HPDE6-E6E7 (cell line): ENCODE data around the gene ITGAL.
A peak's percentile ranks its signal among the peaks of the same experiment; 100 is the strongest.
"Not testable (repeated sequence)": the region's sequence is repeated elsewhere in the genome, so short reads cannot be mapped to it uniquely, and the experiment has no call there.

ENCODE experiments used
- DNase-seq: peaks from one replicate; pipeline ENCODE4 v3.0.0; 2011; ENCODE audit warnings: missing footprints; ENCODE audit errors: extremely low spot score

The ITGAL gene

DNA sequence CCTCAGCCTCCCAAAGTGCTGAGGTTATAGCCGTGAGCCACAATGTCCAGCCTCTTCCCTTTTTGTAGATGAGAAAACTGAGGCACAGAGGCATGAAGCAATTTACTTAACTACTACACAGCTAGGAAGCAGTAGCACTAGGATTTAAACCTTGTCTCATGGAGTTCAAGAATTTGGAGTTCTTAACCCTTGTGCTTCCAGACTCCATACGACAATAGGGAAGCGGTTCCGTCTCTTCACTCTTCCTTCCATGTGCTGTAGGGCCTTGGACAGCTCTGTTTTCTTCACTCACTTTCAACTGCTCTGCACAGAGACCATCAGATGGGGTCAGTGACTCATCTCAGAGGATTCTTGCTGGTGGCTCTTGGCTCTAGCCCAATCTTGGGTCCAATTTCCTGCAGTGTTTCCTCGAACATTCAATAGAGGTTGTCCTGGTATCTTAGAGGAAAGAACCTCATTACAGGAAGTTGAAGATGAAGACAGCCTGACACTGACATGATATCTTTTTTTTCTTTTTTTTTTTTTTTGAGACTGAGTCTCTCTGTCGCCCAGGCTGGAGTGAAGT lies 19.3 kb downstream of the ITGAL start:
- peak; percentile 51 for DNase-seq

DNA sequence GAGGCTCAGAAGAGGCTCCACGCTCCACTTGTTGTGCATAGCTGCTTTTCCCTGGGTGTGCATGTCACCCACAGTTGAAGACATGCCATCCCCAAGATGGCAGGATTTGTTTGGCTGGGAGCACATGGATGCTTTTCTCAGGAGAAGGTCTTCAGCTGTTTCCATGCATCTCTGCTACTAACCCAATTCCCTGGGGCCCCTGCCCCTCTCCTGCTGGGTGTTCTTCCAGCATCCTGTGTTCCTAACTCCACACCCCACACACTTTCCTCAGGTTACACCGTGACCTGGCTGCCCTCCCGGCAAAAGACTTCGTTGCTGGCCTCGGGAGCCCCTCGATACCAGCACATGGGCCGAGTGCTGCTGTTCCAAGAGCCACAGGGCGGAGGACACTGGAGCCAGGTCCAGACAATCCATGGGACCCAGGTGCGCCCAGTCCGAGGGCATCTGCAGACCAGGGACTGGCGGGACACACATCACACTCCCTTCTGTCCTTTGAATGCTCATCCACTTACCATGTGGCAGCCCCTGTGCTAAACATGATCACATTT lies 21.5 kb downstream of the ITGAL start:
- DNase-seq: no peak

DNA sequence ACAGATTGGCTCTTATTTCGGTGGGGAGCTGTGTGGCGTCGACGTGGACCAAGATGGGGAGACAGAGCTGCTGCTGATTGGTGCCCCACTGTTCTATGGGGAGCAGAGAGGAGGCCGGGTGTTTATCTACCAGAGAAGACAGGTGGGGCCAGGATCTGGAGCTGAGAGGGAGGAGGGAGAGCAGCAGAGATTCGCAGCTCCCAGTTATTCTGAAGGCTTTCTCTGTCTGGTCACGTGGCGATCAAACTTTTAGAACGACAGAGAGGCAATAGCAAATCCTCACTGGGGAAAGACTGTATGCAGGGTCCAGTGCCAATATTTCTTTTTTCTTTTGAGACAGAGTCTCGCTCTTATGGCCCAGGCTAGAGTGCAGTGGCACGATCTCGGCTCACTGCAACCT lies 22.2 kb downstream of the ITGAL start:
- DNase-seq: no peak

DNA sequence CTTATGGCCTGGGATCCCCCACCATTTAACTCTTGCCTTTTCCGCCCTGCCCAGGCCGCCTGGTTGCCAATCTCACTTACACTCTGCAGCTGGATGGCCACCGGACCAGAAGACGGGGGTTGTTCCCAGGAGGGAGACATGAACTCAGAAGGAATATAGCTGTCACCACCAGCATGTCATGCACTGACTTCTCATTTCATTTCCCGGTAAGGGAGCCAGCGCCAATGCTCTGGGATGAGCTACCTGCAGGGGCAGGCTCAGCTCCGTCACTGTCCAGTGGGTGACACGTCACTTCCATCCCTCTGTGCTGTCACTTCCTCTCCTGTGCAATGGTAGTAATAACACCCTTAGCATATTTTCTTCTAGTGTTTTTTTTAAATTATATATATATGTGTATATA lies 26.7 kb downstream of the ITGAL start:
- no peak for DNase-seq

DNA sequence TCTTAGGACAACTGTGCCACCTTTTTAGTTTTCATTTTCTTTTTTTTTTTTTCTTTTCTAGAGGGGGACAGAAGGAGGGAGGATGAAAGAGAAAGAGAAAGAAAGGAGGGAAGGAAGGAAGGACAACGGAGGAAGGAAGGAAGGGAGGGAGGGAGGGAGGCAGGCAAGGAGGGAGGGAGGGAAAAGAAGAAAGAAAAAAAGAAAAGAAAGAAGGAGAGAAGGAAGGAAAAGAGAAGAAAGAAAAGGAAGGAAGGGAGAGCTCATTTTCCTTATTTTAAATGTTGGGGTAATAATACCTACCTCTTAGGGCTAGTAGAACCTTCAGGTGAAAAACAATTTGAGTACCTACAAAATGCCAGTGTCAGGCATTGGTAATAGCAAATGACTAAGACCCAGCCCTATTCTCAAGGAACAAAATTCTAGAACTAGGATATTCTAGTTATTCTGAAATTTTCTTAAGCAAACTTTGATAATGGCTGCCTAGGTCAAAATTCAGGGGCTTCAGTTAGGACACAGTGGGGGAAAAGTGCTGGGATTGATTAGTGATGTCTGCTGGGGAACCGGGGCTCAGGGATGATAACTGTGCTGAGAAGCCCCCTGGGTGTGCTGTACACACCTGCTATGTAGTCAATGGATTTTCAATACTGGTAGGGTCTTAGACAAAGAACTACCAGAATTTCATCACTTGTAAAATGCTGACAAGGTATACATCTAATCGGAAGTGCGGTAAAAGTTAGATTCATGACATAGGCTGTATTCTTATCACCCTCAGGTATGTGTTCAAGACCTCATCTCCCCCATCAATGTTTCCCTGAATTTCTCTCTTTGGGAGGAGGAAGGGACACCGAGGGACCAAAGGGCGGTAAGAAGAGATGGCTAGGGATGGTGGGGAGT lies 31.1 kb downstream of the ITGAL start:
- DNase-seq: no peak

DNA sequence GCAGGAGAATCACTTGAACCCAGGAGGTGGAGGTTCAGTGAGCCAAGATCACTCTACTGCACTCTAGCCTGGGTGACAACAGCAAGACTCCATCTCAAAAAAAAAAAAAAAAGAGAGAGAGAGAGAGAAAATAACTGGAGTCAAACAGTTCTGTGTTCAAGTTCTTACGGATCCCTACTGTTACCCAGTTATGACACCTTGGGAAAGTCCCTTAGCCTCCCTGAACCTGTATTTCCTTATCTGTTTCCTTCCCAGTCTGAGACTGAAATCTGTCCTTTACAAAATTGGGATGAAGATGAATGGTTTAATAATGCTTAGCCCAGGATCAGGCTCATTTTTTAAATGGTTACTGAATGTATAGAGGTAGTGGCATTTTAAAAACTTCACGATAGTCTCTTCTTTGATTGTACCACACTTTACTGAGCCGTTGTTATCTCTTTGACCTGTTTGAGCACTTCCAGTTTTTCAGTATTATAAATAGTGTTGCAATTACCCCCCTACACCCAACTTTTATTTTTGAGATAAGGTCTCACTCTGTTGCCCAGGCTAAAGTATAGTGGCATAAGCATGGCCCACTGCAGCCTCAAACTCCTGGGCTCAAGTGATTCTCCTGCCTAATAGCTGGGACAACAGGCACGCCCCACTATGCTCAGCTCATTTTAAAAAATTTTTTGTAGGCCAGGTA lies 36.7 kb downstream of the ITGAL start:
- DNase-seq: no peak

DNA sequence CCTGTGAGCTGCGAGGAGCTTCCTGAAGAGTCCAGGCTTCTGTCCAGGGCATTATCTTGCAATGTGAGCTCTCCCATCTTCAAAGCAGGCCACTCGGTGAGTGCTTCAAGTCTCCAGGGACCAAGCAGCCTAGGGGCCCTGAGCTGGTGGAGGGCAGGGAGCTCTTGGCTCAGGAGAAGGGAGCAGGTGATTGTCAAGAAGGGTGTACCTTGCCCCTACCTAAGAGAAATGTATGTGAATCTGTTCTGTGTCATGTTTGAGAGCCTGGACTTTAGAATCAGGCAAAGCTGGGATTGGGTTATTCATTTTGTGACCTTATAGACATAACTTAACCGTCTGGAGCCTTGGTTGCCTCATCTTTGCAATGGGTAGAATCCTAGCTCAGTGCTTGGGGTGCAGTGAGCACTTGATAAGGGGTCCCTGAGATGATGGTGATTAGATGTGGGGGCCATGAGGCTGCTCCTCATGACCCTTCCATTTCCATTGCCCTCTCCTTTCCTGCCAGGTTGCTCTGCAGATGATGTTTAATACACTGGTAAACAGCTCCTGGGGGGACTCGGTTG lies 37.9 kb downstream of the ITGAL start:
- DNase-seq: no peak

DNA sequence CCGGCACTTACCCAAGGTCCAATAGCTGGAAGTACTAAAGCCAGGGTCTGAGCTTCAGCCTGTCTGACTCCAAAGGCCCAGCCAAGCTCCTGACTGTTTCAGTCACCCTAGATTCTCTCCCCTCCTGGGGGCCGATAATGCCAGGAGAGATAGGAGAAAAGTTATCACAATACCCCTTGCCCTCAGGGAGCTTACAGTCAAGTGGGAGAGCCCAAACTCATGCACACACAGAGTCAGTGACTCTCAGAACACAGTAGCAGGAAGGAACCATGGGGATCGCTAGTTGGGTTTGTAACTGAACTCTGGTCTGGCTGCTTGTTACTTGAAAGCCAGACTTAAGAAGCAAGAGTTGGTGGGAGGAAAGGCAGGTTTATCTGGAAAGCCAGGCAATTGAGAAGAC lies 39.0 kb downstream of the ITGAL start:
- DNase-seq: no peak

DNA sequence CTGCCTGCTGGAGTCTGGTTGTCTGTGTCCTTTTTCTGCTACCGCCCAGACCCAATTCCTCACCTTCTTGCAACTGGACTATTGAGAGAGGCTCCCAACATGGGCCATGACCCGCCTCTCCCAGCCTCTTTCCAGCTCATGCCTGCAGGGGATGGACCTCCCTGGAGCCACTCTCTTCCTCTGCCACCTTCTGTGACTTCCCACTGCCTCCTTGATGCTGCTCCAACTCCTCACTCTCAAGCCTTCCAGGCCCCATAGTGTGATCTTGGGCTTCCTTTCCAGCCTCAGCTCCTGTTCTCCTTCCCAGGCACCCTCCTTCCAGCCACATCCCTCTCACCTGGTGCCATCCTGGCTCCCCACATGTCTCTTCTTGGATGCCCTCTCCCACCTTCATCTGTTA lies 42.7 kb downstream of the ITGAL start:
- DNase-seq: no peak

DNA sequence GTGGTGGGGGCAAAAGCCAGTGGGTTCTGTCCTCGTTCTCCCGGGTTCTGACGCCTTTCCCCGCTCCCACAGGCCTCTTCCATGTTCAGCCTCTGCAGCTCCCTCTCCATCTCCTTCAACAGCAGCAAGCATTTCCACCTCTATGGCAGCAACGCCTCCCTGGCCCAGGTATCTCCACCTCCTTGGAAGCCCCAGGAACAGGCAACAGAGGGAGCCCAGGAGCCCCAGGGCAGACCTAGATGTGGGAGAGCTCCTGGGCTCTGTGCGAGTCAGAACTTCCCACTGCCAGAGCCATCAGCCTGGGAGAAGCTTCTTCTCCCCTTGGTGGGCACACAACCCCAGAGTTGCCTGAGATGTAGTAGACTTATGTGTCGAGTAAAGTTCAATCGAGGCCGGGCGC lies 46.0 kb downstream of the ITGAL start:
- DNase-seq: no peak

DNA sequence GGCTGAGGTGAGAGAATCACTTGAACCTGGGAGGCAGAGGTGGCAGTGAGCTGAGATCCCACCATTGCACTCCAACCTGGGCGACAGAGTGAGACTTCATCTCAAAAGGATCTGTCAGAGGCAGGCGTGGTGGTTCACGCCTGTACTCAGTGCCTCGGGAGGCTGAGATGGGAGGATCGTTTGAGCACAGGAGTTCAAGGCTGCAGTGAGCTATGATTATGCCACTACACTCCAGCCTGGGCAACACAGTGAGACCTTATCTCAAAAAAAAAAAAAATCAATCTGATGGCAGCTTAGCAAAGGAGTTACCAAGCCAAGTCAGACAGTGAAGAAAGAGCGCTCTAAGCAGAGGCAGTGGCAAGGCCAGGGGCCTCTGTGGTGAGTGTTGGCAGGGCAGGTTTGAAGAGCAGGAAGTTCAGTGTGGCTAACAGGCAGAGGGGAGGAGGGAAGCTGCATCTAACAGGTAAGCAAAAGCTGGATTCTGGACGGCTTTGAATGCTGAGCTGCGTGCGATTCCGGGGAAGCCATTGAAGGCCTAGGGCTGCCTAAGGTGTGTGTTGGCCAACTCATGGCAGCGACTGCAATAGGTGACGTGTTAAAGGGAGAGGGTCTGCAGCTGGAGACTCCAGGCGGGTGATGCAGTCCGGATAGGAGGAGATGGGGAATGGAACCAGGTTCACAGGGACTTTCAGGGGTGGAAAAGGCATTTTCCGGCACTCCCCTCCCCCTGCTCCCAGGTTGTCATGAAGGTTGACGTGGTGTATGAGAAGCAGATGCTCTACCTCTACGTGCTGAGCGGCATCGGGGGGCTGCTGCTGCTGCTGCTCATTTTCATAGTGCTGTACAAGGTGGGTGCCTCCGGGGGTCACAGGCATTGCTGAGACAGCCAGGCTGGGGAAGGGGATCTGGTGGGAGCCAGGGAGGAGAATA lies 46.8 kb downstream of the ITGAL start:
- DNase-seq: no peak

DNA sequence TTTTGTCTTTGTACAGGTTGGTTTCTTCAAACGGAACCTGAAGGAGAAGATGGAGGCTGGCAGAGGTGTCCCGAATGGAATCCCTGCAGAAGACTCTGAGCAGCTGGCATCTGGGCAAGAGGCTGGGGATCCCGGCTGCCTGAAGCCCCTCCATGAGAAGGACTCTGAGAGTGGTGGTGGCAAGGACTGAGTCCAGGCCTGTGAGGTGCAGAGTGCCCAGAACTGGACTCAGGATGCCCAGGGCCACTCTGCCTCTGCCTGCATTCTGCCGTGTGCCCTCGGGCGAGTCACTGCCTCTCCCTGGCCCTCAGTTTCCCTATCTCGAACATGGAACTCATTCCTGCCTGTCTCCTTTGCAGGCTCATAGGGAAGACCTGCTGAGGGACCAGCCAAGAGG lies 48.9 kb downstream of the ITGAL start:
- no peak for DNase-seq

DNA sequence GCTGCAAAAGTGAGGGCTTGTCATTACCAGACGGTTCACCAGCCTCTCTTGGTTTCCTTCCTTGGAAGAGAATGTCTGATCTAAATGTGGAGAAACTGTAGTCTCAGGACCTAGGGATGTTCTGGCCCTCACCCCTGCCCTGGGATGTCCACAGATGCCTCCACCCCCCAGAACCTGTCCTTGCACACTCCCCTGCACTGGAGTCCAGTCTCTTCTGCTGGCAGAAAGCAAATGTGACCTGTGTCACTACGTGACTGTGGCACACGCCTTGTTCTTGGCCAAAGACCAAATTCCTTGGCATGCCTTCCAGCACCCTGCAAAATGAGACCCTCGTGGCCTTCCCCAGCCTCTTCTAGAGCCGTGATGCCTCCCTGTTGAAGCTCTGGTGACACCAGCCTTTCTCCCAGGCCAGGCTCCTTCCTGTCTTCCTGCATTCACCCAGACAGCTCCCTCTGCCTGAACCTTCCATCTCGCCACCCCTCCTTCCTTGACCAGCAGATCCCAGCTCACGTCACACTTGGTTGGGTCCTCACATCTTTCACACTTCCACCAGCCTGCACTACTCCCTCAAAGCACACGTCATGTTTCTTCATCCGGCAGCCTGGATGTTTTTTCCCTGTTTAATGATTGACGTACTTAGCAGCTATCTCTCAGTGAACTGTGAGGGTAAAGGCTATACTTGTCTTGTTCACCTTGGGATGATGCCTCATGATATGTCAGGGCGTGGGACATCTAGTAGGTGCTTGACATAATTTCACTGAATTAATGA lies 49.5 kb downstream of the ITGAL start:
- DNase-seq: no peak

DNA sequence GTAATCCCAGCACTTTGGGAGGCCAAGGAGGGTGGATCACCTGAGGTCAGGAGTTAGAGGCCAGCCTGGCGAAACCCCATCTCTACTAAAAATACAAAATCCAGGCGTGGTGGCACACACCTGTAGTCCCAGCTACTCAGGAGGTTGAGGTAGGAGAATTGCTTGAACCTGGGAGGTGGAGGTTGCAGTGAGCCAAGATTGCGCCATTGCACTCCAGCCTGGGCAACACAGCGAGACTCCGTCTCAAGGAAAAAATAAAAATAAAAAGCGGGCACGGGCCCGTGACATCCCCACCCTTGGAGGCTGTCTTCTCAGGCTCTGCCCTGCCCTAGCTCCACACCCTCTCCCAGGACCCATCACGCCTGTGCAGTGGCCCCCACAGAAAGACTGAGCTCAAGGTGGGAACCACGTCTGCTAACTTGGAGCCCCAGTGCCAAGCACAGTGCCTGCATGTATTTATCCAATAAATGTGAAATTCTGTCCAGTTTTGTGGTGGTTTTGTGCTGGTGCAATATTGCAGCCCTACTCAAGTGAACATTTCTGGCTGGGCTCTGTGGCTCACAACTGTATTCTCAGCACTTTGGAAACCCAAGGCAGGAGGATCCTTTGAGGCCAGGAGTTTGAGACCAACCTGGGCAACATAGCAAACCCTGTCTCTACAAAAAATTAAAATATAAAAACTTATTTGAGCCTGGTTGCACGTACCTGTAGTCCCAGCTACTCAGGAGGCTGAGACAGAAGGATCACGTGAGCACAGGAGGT lies 50.3 kb downstream of the ITGAL start:
- DNase-seq: not testable (repeated sequence)

DNA sequence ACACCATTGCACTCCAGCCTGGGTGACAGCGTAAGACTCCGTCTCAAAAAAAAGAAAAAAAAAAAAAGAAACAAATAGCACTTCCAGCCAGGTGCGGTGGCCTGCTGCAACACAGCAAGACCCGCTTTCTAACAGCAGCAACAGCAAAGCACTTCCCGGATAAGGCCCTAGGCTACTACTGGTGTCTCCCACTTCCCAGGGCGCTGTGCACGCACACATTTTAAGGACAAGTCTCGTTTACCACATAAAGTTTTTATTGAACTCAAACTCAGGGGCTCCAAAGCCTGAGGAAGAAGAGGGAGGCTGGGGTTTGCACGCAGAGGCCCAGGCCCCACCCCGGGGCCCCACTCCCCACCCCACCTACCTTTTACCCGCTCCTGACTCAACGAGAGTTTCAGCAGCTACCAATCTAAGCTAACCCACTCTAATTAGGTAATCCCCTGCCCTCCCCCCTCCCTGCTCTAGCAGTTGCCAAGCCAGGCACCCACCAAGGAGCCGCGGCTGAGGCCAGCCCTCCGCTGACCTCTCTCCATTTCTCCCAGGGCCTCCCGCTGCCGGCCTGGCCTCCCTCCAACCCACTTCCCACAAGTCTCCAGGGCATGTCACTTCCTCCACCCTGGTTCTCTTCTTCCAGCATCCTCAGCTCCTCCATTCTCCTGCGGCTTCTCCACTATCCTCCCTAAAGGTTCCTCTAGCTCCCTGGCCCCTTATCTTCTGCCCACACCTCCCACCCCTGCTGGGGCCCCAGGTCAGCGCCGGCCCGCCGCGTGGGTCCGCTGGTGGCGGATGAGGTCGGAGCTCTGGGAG lies 51.4 kb downstream of the ITGAL start:
- no peak for DNase-seq

DNA sequence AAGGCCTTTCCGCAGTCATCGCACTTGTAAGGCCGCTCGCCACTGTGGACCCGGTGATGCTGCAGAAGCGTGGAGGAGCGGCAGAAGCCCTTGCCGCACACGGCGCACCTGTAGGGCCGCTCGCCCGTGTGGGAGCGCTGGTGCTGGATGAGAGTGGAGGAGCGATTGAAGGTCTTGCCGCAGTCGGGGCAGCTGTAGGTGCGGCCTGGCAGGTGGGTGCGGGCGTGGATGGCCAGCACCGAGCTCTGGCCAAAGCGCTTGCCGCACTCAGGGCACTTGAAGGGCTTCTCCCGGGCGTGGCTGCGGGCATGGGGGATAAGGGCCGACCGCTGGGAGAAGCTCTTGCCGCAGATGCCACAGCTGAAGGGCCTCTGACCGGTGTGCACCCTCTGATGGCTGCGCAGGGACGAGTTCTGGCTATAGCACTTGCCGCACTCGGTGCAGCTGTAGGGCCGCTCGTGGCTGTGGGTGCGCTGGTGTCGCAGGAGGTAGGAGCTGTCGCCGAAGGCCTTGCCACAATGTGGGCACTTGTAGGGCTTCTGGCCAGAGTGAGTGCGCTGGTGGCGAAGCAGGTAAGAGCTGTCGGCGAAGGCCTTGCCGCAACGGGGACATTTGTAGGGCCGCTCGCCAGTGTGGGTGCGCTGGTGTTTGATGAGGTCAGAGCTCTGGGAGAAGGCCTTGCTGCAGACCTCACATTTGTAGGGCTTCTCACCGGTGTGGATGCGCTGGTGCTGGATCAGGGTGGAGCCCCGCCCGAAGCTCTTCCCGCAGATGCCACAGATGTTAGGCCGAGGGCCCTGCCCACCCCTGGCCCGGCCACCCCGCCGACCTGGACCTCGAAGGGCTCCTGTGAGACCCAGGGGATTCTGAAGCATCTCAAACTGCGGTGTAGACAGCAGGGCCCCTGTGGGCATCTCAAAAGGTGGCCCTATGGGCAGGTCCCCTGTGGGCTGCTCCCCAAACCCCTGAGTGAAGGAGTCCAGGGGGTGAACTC lies 52.3 kb downstream of the ITGAL start:
- no peak for DNase-seq

DNA sequence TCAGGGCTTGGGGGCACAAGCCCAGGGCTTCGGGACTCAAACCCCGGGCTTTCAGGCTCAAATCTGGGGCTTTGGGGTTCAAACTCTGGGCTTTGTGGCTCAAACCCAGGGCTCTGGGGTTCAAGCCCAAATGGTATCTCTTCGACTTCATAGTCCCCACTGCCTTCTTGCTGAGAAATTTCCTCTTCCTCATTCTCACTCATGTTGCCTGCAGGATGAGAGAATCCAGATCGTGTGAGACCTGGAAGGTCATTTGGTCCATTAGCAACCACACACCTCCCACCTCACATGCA lies 53.2 kb downstream of the ITGAL start:
- DNase-seq: no peak
